Hepatocyte (in vitro differentiated cells): ENCODE data around the gene GTF3C1. TPM values are rescaled to one million over a fixed set of nuclear protein-coding genes. Genes with fewer than 3 reads are reported as not detected.

Experiments
- DNase-seq: peaks from one replicate; pipeline ENCODE4 v3.0.0-alpha.2; 2016; ENCODE audit warnings: low spot score
- H2AFZ ChIP-seq: fragments of 200-600 bp; sonication (generic); 2 replicates; pipeline ENCODE4 v1.6.0; 2016; ENCODE audit warnings: antibody characterized with exemption, mild to moderate bottlenecking
- H3K27ac ChIP-seq: fragments of 200-600 bp; sonication (generic); 2 replicates; pipeline ENCODE4 v1.5.1; 2016; ENCODE audit warnings: mild to moderate bottlenecking
- H3K27me3 ChIP-seq: fragments of 200-600 bp; sonication (generic); 2 replicates; pipeline ENCODE4 v1.6.1; 2016
- H3K36me3 ChIP-seq: fragments of 200-600 bp; sonication (generic); replicated peaks from 2 replicates; pipeline ENCODE4 v1.5.1; 2016; ENCODE audit warnings: low read depth; ENCODE audit not compliant: insufficient read depth
- H3K4me1 ChIP-seq: fragments of 200-600 bp; sonication (generic); 2 replicates; pipeline ENCODE4 v1.5.1; 2016; ENCODE audit warnings: mild to moderate bottlenecking, moderate library complexity; ENCODE audit not compliant: insufficient read depth
- H3K4me2 ChIP-seq: fragments of 200-600 bp; sonication (generic); 2 replicates; pipeline ENCODE4 v1.6.0; 2016
- H3K4me3 ChIP-seq: fragments of 200-600 bp; sonication (generic); 2 replicates; pipeline ENCODE4 v1.5.1; 2016; ENCODE audit warnings: mild to moderate bottlenecking
- H3K79me2 ChIP-seq: fragments of 200-600 bp; sonication (generic); 2 replicates; pipeline ENCODE4 v1.6.0; 2017; ENCODE audit warnings: mild to moderate bottlenecking
- H3K9me2 ChIP-seq: fragments of 200-600 bp; sonication (generic); replicated peaks from 2 replicates; pipeline ENCODE4 v1.6.0; 2017; ENCODE audit warnings: mild to moderate bottlenecking; ENCODE audit not compliant: insufficient read depth
- H3K9me3 ChIP-seq: fragments of 200-600 bp; sonication (generic); 2 replicates; pipeline ENCODE4 v1.5.1; 2016; ENCODE audit warnings: low read depth, mild to moderate bottlenecking
- H4K20me1 ChIP-seq: fragments of 200-600 bp; sonication (generic); 2 replicates; pipeline ENCODE4 v1.6.0; 2016; ENCODE audit warnings: mild to moderate bottlenecking; ENCODE audit not compliant: insufficient read depth, poor library complexity, severe bottlenecking
- CTCF ChIP-seq: fragments of 200-600 bp; sonication (generic); IDR thresholded peaks from 2 replicates; pipeline ENCODE4 v1.5.1; 2016; ENCODE audit warnings: antibody characterized with exemption, mild to moderate bottlenecking; ENCODE audit not compliant: poor library complexity
- EZH2 ChIP-seq: fragments of 200-600 bp; sonication (generic); IDR thresholded peaks from 2 replicates; pipeline ENCODE4 v1.6.1; 2016; ENCODE audit warnings: antibody characterized with exemption, mild to moderate bottlenecking, borderline replicate concordance
- EZH2phosphoT487 ChIP-seq: fragments of 200-600 bp; sonication (generic); IDR thresholded peaks from one replicate; pipeline ENCODE4 v1.6.1; 2018; ENCODE audit warnings: antibody characterized with exemption, mild to moderate bottlenecking, low read depth, moderate library complexity; ENCODE audit not compliant: unreplicated experiment, severe bottlenecking
- WGBS: methylation state at CpG from one replicate; pipeline ENCODE4 v1.1.6; 2016; ENCODE audit warnings: low lambda C conversion rate; ENCODE audit errors: missing lambda C conversion rate; 5-methylcytosine and 5-hydroxymethylcytosine counted together
- polyA plus RNA-seq: library from polyadenylated mRNA; unstranded; fragments of >200 nt; fragmentation: Nextera tagmentation; extraction: Ambion mirVana; gene quantifications from 2 replicates; pipeline ENCODE4 v1.2.1, GENCODE V29; 2016
- total RNA-seq: library from RNA; depleted of rRNA; stranded (reverse); fragments of >200 nt; gene quantifications from 2 replicates; pipeline ENCODE4 v1.2.3, GENCODE V29; 2014

Gene GTF3C1
- total and polyA plus RNA-seq, 2 experiments from 2014 or later = 41.5 to 59.6 TPM

GRCh38 chr16:27595475-27595874, 45.8 kb upstream of the GTF3C1 start:
- no peaks in the 10 kb centered on the region for H3K79me2 ChIP-seq
- H3K9me3 ChIP-seq = no peaks in the 10 kb centered on the region
- DNase-seq = no peak
- no peaks in the 10 kb centered on the region for H3K4me1 ChIP-seq
- no peak overlapping the region for H3K4me2 ChIP-seq
- H3K4me3 ChIP-seq = no peak overlapping the region
- TF ChIP-seq EZH2phosphoT487 = no peak
- no peak for TF ChIP-seq CTCF
- no peak for TF ChIP-seq EZH2
- no peak overlapping the region for H3K27ac ChIP-seq
- H2AFZ ChIP-seq = no peak overlapping the region
- no peaks in the 10 kb centered on the region for H3K9me2 ChIP-seq
- no peaks in the 10 kb centered on the region for H3K27me3 ChIP-seq
- H3K36me3 ChIP-seq = no peaks in the 10 kb centered on the region
- no peaks in the 10 kb centered on the region for H4K20me1 ChIP-seq
- 71% methylated on average over 4 of the region's 4 CpGs for WGBS

- Histone ChIP-seq H4K20me1 (no peaks in the 10 kb centered on the region), H2AFZ (no peak overlapping the region), H3K27me3 (no peaks in the 10 kb centered on the region), H3K4me2 (no peak overlapping the region), H3K27ac (no peak overlapping the region), H3K4me1 (no peaks in the 10 kb centered on the region), H3K9me3 (no peaks in the 10 kb centered on the region), H3K79me2 (no peaks in the 10 kb centered on the region), H3K36me3 (no peaks in the 10 kb centered on the region), H3K9me2 (no peaks in the 10 kb centered on the region), H3K4me3 (no peak overlapping the region)
- TF ChIP-seq EZH2 (no peak), CTCF (no peak), EZH2phosphoT487 (no peak)
- WGBS = 96% methylated on average over 4 of the region's 4 CpGs
- DNase-seq = no peak
Observed at GRCh38 chr16:27591837-27592236, 42.1 kb upstream of the GTF3C1 start.

- DNase-seq = no peak
- no peak overlapping the region for H3K4me3 ChIP-seq
- H2AFZ ChIP-seq = no peak overlapping the region
- TF ChIP-seq EZH2phosphoT487 (no peak), CTCF (no peak), EZH2 (no peak)
- no peaks in the 10 kb centered on the region for H3K36me3 ChIP-seq
- no peaks in the 10 kb centered on the region for H3K79me2 ChIP-seq
- no peaks in the 10 kb centered on the region for H3K27me3 ChIP-seq
- no peaks in the 10 kb centered on the region for H3K9me3 ChIP-seq
- H3K27ac ChIP-seq = no peak overlapping the region
- H3K9me2 ChIP-seq = no peaks in the 10 kb centered on the region
- no peaks in the 10 kb centered on the region for H3K4me1 ChIP-seq
- 98% methylated on average over 3 of the region's 3 CpGs for WGBS
- H4K20me1 ChIP-seq = no peaks in the 10 kb centered on the region
- H3K4me2 ChIP-seq = no peak overlapping the region
Observed at GRCh38 chr16:27588057-27588456, 38.3 kb upstream of the GTF3C1 start.

GRCh38 chr16:27586711-27587110, 37.0 kb upstream of the GTF3C1 start:
- Histone ChIP-seq H3K36me3 (no peaks in the 10 kb centered on the region), H3K9me3 (no peaks in the 10 kb centered on the region), H3K4me3 (no peak overlapping the region), H3K79me2 (no peaks in the 10 kb centered on the region), H3K4me2 (no peak overlapping the region), H3K27ac (no peak overlapping the region), H3K9me2 (no peaks in the 10 kb centered on the region), H2AFZ (no peak overlapping the region), H4K20me1 (no peaks in the 10 kb centered on the region), H3K27me3 (no peaks in the 10 kb centered on the region), H3K4me1 (no peaks in the 10 kb centered on the region)
- no peak for TF ChIP-seq EZH2phosphoT487
- no peak for TF ChIP-seq CTCF
- TF ChIP-seq EZH2 = no peak
- no peak for DNase-seq
- WGBS = 90% methylated on average over 8 of the region's 8 CpGs
